Medulla oblongata (tissue), 1 donor: Measurements from ENCODE around the gene STK40.

ENCODE experiments used
- DNase-seq: peaks from one replicate; pipeline ENCODE4 v3.0.0-alpha.2; 2015; ENCODE audit errors: extremely low spot score

The STK40 gene

GRCh38 chr1:36385410-36386264, at the start of gene STK40:
STK40 (minus strand) TSS chr1:36385924; CDS start chr1:36361332, 24,592 bp downstream.
- DNase-seq = peak; percentile 100

DNA sequence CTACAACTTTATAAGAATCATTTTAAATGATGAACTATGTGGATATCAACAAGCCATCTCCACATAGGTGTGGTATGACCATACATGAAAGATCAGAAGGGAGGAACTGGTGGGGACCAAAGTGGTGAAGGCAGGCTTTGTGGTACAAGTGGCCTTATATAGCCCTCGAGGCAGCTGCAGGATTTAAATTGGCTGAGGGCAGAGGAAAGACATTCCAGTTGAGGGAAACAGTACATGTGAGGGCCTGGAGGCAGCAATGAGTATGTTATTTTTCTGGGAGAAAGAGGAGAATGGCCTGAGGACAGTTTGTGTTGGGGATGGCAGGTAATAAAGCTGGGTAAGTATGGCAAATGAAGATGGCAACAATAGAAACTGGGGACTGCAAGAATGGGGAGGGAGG, 47.4 kb upstream of the STK40 start:
- DNase-seq = no peak

- no peak for DNase-seq
These were observed 46.9 kb upstream of the STK40 start for GRCh38 chr1:36432616-36433015.

GRCh38 chr1:36425791-36426190, 40.1 kb upstream of the STK40 start:
- no peak for DNase-seq

DNA sequence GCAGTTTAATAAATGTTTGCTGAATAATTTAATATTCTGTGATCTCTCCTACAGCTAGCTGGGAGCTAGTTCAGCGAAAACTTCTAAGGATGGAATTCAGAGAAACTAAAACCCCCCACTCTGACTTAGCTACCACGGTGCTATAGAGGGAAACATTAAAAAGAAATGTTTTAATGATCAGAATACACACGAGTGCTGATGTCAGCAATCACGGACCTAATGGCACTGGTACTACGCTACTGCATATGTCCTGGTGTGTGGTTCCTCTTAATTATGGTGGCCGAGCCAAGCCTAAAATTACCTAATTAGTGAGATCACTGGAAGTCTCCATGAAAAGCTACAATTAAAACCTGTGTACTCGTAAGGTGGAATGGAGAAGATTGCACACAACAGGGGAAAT, 35.9 kb upstream of the STK40 start:
- no peak for DNase-seq

DNA sequence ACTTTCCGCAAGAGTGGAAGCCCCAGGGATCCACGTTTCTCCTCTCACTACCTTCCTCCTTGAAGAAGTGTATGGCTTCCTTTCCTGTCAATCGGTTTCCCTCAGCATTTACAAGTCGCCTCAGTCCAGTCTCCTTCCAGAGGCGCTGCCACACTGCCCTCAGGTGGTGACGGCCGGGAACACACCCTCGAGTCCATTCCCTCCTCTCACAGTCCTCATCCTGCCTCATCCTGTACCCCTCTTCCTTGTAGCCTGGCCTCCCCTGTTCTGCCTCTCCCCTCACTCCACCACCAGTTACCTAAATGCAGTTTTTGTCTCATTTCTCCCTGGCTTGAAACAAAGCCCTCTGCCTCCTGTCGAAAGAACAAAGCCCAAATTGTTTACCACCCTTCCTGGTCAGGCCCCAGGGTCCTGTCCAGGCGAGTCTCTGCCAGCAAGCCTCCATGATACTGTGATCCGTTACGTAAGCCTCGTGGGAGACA, 35.2 kb upstream of the STK40 start:
- DNase-seq = peak; percentile 93

GRCh38 chr1:36420409-36420808, 34.7 kb upstream of the STK40 start:
- no peak for DNase-seq

DNA sequence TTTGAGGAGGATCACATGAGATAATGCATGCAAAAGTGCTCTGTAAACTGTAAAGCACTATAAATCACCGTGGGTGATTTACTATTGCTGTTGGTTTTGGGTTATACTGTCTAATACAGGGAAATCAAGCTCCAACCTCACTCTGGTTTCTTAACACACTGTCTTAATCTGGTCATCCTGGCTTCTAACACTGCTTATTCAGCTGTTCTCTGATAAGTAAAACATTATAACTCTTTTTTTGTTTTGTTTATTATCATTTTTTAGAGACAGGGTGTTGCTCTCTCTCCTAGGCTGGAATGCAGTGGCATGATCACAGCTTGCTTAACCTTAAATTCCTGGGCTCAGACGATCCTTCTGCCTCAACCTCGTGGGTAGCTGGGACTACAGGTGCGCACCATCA, 33.8 kb upstream of the STK40 start:
- DNase-seq = no peak

GRCh38 chr1:36419140-36419539, 33.4 kb upstream of the STK40 start:
- DNase-seq = no peak

GRCh38 chr1:36417931-36418330, 32.2 kb upstream of the STK40 start:
- no peak for DNase-seq

GRCh38 chr1:36415661-36416326, 30.1 kb upstream of the STK40 start:
- no peak for DNase-seq

GRCh38 chr1:36414384-36414783, 28.7 kb upstream of the STK40 start:
- no peak for DNase-seq

DNA sequence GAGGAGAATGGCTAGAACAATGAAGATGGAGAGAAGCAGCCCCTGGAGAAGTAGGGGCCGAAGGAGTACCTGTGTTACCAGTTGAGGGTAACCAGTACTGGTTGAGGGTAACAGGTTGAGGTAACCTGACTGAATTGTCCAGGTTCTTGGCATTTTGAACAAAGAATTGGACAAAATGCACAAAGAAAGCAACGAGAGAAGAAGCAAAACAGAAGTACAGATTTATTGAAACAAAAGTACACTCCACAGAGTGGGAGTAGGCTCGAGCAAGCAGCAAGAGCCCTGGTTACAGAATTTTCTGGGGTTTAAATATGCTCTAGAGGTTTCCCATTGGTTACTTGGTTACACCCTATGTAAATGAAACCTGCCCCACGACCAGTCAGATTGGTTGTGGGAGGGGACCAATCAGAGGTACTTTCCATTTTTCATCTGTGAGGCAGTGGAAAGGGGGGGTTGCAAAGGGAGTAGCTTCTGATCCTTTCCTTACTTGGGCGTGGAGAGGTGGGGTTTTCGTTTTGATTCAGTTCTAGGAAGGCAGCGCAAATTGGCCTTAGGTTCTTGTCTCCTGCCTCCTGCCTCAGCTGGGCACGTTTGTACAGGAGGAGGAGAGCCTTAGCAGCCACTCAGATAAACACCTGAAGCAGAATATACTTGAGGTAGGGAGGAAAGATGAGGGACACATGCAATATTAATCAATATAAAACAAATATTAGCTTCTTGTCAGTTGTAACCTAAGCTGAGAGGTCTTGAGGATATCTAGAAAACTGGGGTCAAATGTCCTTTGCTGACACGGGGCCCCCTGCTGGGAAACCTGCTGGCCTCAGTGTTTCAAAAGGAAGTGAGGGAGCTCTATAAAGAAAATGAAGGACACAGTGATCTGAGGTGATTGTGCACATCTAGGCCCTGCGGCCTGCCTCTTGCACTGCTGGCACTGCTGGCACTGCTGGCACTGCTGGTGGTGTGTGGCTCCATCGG, 26.2 kb upstream of the STK40 start:
- no peak for DNase-seq

- DNase-seq = no peak
These were observed 22.8 kb upstream of the STK40 start for GRCh38 chr1:36408479-36408878.

GRCh38 chr1:36406440-36406839, 20.7 kb upstream of the STK40 start:
- no peak for DNase-seq

DNA sequence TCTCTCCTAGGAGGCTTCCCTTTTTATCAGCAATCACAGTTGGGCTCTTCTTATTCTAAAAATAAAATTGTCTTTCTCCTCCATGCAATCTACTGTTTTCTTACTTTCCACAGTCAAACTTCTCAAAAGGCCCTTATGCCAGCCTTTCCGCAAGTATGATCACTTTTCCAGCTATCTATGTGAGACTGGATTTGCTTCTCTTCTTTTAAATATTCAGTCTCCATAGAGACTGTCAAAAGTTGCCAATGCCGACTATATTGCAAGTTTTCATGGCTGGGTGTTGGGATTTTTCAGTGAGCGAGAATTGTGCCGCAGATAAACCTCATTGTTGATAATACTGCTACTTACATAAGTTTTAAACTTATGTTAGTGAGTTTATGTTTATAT, 16.8 kb upstream of the STK40 start:
- DNase-seq = no peak

DNA sequence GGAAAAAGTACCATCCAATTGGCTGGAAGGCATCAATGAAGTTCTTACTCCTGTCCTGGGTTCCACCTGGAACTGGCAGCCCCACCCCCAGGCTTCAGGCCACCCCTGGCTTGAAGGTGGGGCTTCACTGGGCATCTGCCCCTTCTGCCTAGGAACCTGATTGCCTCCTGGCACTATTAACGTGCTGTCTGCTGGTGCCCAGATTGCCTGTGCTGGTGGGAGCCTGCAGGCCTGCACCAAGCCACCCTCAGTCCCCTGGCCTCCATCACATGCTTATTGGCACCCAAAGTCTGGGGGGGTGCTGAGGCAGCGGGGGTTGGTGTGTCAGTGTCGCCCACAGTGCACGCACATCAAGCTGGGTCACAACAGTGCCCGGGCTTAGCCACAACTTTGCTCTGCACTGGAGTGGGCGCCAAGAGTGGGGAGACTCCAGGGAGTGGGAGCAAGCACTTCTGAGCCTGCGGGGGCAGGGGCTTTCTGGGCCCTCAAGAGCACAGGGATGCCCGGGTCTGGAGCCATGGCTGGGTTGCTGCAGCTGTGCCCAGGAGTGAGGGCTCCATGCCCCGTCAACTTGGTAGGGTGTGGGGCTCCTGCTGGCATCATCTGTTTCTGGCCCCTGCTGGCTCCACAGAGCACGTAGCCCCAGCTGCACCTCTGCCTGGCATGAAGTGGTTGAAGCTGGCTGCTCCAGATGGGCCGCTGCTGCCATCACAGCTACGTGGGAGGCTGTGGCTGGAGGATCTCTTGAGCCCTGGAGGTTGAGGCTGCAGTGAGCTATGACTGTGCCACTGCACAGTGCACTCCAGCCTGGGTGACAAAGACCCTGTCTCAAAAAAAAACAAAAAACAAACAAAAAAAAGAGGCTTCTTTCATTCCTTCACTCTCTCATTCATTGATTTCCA, 16.1 kb upstream of the STK40 start:
- no peak for DNase-seq

DNA sequence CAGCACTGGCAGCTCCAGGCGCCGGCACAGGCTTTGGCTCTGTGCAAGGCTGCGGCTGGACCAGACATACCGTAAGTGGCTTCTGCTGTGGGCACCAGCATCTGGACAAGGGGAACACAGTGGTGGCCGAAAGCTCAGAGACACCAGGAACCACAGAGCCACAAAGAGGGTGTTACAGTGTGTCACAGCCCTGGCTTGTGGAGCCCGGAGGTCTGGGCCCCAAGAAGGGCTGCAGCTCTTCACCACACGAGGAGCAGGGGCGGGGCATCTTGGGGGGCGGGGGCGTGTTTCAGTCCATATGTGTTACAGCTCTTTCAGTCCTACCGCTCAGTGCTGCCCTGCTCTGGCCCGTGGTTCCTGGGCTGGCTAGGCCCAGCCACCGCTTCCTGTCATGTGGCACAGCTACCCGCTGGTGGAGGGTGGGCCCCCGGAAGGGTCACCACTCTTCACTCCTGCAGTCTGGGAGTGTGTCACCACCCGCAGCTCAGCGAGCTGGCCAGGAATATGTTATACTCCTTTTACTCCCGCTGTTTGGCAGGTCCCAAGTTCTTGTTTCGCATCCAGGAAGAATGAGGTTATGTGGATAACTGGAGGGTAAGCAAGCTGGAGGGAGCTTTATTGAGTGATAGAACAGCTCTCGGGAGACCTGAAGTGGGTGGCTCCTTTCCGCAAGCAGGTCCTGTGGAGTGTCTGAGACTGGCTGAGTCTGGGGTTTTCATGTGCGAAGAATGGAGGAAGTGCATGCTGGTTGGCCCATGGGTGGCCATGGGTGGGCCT, 15.3 kb upstream of the STK40 start:
- DNase-seq = peak; percentile 69

- DNase-seq = no peak
These were observed 14.7 kb upstream of the STK40 start for GRCh38 chr1:36400514-36400824.

DNA sequence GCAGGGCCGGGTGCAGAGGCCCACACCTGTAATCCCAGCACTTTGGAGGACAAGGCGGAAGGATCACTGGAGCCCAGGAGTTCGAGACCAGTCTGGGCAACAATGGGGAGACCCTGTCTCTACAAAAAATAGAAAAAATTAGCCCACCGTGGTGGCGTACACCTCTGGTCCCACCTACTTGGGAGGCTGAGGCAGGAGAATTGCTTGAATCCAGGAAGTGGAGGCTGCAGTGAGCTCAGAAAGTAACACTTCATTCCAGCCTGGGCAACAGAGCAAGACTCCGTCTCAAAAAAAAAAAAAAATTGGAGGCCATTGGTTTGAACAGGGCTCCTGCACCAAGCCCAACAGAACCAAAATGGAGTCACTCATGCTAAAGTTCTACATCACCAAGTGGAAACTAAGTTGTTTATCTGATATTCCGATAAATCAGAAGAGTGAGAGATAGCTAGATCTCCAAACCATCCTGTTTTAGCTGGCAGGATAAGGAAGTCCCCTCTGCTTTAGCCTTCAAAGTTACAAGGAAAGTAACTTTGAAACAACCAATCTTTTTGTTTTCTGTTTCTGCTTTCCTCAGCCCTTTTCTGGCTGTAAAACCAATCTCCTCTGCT, 12.8 kb upstream of the STK40 start:
- no peak for DNase-seq
